Keratinocyte (primary cell): ENCODE measurements around the gene A2ML1. TPM values are rescaled to one million over a fixed set of nuclear protein-coding genes. Genes with fewer than 3 reads are reported as not detected.

ENCODE experiments used
- DNase-seq: peaks from one replicate; pipeline ENCODE4 v3.0.0-alpha.2; 2011; ENCODE audit warnings: low read depth, missing footprints, low spot score
- FAIRE-seq: peaks from 2 replicates; lab custom pipeline; 2011; peaks lifted over from hg19 to GRCh38; lab: Jason Lieb, UNC
- H2AFZ ChIP-seq: 2 replicates; pipeline ENCODE4 v1.6.0; 2012; ENCODE audit warnings: low read length, control low read depth, inconsistent platforms; ENCODE audit not compliant: control insufficient read depth
- H3K27ac ChIP-seq: 2 replicates; pipeline ENCODE4 v1.5.1; 2011; ENCODE audit warnings: low read length; ENCODE audit not compliant: control insufficient read depth, insufficient read depth
- H3K27me3 ChIP-seq: 3 replicates; pipeline ENCODE4 v1.6.0; 2011; ENCODE audit warnings: low read length; ENCODE audit not compliant: control insufficient read depth, insufficient read depth; ENCODE audit errors: extremely low read depth
- H3K36me3 ChIP-seq, 2 experiments: 2 replicates in 1 of 2; 3 replicates in 1 of 2; pipeline ENCODE4 v1.5.1; 2011; ENCODE audit warnings: low read length in 2 of 2, mild to moderate bottlenecking in 1 of 2; ENCODE audit not compliant: control insufficient read depth in 2 of 2, insufficient read depth in 2 of 2; ENCODE audit errors: extremely low read depth in 1 of 2
- H3K4me1 ChIP-seq: 3 replicates; pipeline ENCODE4 v1.5.1; 2011; ENCODE audit warnings: low read length; ENCODE audit not compliant: control insufficient read depth, insufficient read depth; ENCODE audit errors: extremely low read depth
- H3K4me2 ChIP-seq: 3 replicates; pipeline ENCODE4 v1.6.0; 2011; ENCODE audit warnings: low read depth, low read length; ENCODE audit not compliant: control insufficient read depth, insufficient read depth; ENCODE audit errors: extremely low read depth
- H3K4me3 ChIP-seq, 3 experiments: fragments of 200-600 bp in 1 of 3; sonication (generic) in 1 of 3; 2 replicates in 2 of 3; 3 replicates in 1 of 3; pipeline ENCODE4 v1.5.1; 2011 to 2016; ENCODE audit warnings: low read length in 3 of 3, mild to moderate bottlenecking in 3 of 3, control low read depth in 2 of 3, inconsistent platforms in 1 of 3, low read depth in 1 of 3, mixed read lengths in 1 of 3, mixed run types in 1 of 3, moderate library complexity in 1 of 3; ENCODE audit not compliant: control insufficient read depth in 2 of 3, insufficient read depth in 2 of 3; ENCODE audit errors: extremely low read depth in 1 of 3
- H3K79me2 ChIP-seq: 2 replicates; pipeline ENCODE4 v1.6.0; 2012; ENCODE audit warnings: low read length; ENCODE audit not compliant: control insufficient read depth, insufficient read depth
- H3K9ac ChIP-seq: 3 replicates; pipeline ENCODE4 v1.6.0; 2011; ENCODE audit warnings: low read length; ENCODE audit not compliant: control insufficient read depth, insufficient read depth; ENCODE audit errors: extremely low read depth
- H3K9me1 ChIP-seq: 3 replicates; pipeline ENCODE4 v1.6.0; 2011; ENCODE audit warnings: low read length; ENCODE audit not compliant: control insufficient read depth, insufficient read depth; ENCODE audit errors: extremely low read depth
- H3K9me3 ChIP-seq: 2 replicates; pipeline ENCODE4 v1.5.1; 2012; ENCODE audit warnings: low read depth, low read length; ENCODE audit not compliant: control insufficient read depth
- H4K20me1 ChIP-seq: 3 replicates; pipeline ENCODE4 v1.6.0; 2011; ENCODE audit warnings: low read length; ENCODE audit not compliant: control insufficient read depth, insufficient read depth; ENCODE audit errors: extremely low read depth
- CTCF ChIP-seq, 3 experiments: IDR thresholded peaks in 1 of 3; conservative IDR thresholded peaks in 1 of 3; optimal IDR thresholded peaks in 1 of 3; 2 replicates in 2 of 3; 3 replicates in 1 of 3; pipeline versions ENCODE3 to v1.5.1; 2011; ENCODE audit warnings: low read length in 3 of 3, mild to moderate bottlenecking in 3 of 3, moderate library complexity in 2 of 3, control low read depth in 1 of 3, inconsistent platforms in 1 of 3; ENCODE audit not compliant: insufficient read depth in 2 of 3; ENCODE audit errors: extremely low read depth in 1 of 3
- EZH2 ChIP-seq: IDR thresholded peaks from one replicate; pipeline ENCODE4 v1.6.1; 2012; ENCODE audit warnings: inconsistent platforms, mild to moderate bottlenecking, low read length, moderate library complexity
- dilution Hi-C: fragments of 300-500 bp; cut with MboI; formaldehyde crosslinking; loops from one replicate; pipeline ENCODE4 v1.7.0; 2020; ENCODE audit warnings: low sequenced_read_pairs; ENCODE audit not compliant: extremely low pct_ligation_motif_present
- polyA plus RNA-seq, 5 experiments: library from polyadenylated mRNA; depleted of rRNA in 3 of 5; stranded (reverse) in 3 of 5; stranded (forward) in 1 of 5; unstranded in 1 of 5; fragments of >200 nt; gene quantifications; 1 replicate in 1 of 5; 2 replicates in 3 of 5; 3 replicates in 1 of 5; pipeline versions ENCODE4 v1.2.1 to v1.2.3, GENCODE V29; 2011 to 2012; ENCODE audit warnings: missing spikeins in 2 of 5, low read depth in 1 of 5, low replicate concordance in 1 of 5

A2ML1 gene
- polyA plus RNA-seq, 1 donor (not counting 4 experiments of a cell fraction or from before 2014, with no cell fraction given) = 81.1 TPM

- TF ChIP-seq CTCF (optimal IDR thresholded peaks at IDR 0.05 in 1 of 3, IDR thresholded peaks at IDR 0.05 in 1 of 3, conservative IDR thresholded peaks at IDR 0.05 in 1 of 3; ENCODE audit: extremely low read depth in 1 of 3, insufficient read depth in 2 of 3, low read length in 3 of 3) = peak; percentile 61 to 70 (median 70)
- no peak for TF ChIP-seq EZH2
- H3K4me2 ChIP-seq = no peak overlapping the region
- no peaks in the 10 kb centered on the region for H3K27me3 ChIP-seq
- H3K79me2 ChIP-seq = no peaks in the 10 kb centered on the region
- no peaks in the 10 kb centered on the region for H3K4me1 ChIP-seq
- H3K27ac ChIP-seq = no peak overlapping the region
- no peaks in the 10 kb centered on the region for H3K9me3 ChIP-seq
- no peak overlapping the region for H2AFZ ChIP-seq
- FAIRE-seq (no peak), DNase-seq (peak; percentile 36)
- H3K4me3 ChIP-seq = no peak overlapping the region
- no peak overlapping the region for H3K9ac ChIP-seq
- no peaks in the 10 kb centered on the region for H3K9me1 ChIP-seq
- peaks cover 0 to 11% of the 10 kb centered on the region in 2 experiments for H3K36me3 ChIP-seq
- no peaks in the 10 kb centered on the region for H4K20me1 ChIP-seq
- dilution Hi-C loops = no loop called here
These were observed 37.9 kb downstream of the A2ML1 start for GRCh38 chr12:8860165-8860961.

- dilution Hi-C loops = no loop called here
- no peak for FAIRE-seq
These were observed 44.0 kb downstream of the A2ML1 start for GRCh38 chr12:8866429-8866828.

More at GRCh38 chr12:8866429-8866828, 44.0 kb downstream of the A2ML1 start:
- Histone ChIP-seq H3K9me3 (no peaks in the 10 kb centered on the region), H3K4me2 (no peak overlapping the region), H3K79me2 (no peaks in the 10 kb centered on the region), H4K20me1 (no peaks in the 10 kb centered on the region), H3K4me3 (no peak overlapping the region), H3K4me1 (no peaks in the 10 kb centered on the region), H3K9ac (no peak overlapping the region), H3K36me3 (peaks cover 0 to 4% of the 10 kb centered on the region in 2 experiments), H3K27ac (no peak overlapping the region), H2AFZ (no peak overlapping the region), H3K9me1 (no peaks in the 10 kb centered on the region), H3K27me3 (no peaks in the 10 kb centered on the region)
- no peak for DNase-seq
- TF ChIP-seq EZH2 (no peak), CTCF (optimal IDR thresholded peaks at IDR 0.05 in 1 of 3, IDR thresholded peaks at IDR 0.05 in 1 of 3, conservative IDR thresholded peaks at IDR 0.05 in 1 of 3; ENCODE audit: extremely low read depth in 1 of 3, insufficient read depth in 2 of 3, low read length in 3 of 3) (no peak)
